PC-9 (cell line): ENCODE results near the gene PPIB. TPM values are rescaled to one million over a fixed set of nuclear protein-coding genes. Genes with fewer than 3 reads are reported as not detected.

ENCODE experiments used
- BruUV-seq: library from RNA; stranded (reverse); fragments of 400-500 nt; replicated peaks from 2 replicates; lab custom pipeline; 2021; lab: Mats Ljungman, UMichigan
- CTCF ChIA-PET: fragments of 300-600 bp; sonication (Branson Sonifier 250); formaldehyde crosslinking; loops from one replicate; lab custom pipeline; 2022; ENCODE audit warnings: antibody characterized with exemption; lab: Charles Lee
- POLR2A ChIA-PET: fragments of 300-600 bp; sonication (Branson Sonifier 250); formaldehyde crosslinking; loops from one replicate; lab custom pipeline; 2022; ENCODE audit warnings: antibody characterized with exemption; ENCODE audit not compliant: unreplicated experiment; lab: Charles Lee
- DNase-seq, 2 experiments: peaks; one replicate each; pipeline versions ENCODE4 v3.0.0 to v3.0.0-alpha.2; 2015 to 2022; ENCODE audit warnings: mixed read lengths in 1 of 2
- H2AFZ ChIP-seq: fragments of 200-600 bp; sonication (generic); 2 replicates; pipeline ENCODE4 v1.8.1; 2017; ENCODE audit warnings: antibody characterized with exemption
- H3F3A ChIP-seq: fragments of 200-600 bp; sonication (generic); 2 replicates; pipeline ENCODE4 v1.8.1; 2017; ENCODE audit warnings: antibody characterized with exemption, mild to moderate bottlenecking, low read depth; ENCODE audit not compliant: insufficient read depth
- H3K27ac ChIP-seq: fragments of 200-600 bp; sonication (generic); 2 replicates; pipeline ENCODE4 v1.6.1; 2016; ENCODE audit warnings: mixed run types
- H3K27me3 ChIP-seq: fragments of 200-600 bp; sonication (generic); 2 replicates; pipeline ENCODE4 v1.6.1; 2016; ENCODE audit warnings: low read depth, mixed run types; ENCODE audit not compliant: insufficient read depth
- H3K36me3 ChIP-seq: fragments of 200-600 bp; sonication (generic); 2 replicates; pipeline ENCODE4 v1.6.1; 2016; ENCODE audit warnings: low read depth, mixed run types
- H3K4me1 ChIP-seq: fragments of 200-600 bp; sonication (generic); replicated peaks from 2 replicates; pipeline ENCODE4 v1.6.1; 2016; ENCODE audit warnings: mixed run types; ENCODE audit not compliant: insufficient read depth
- H3K4me2 ChIP-seq: fragments of 200-600 bp; sonication (generic); 2 replicates; pipeline ENCODE4 v1.6.1; 2017; ENCODE audit warnings: mixed run types
- H3K4me3 ChIP-seq: fragments of 200-600 bp; sonication (generic); 2 replicates; pipeline ENCODE4 v1.6.1; 2016; ENCODE audit warnings: mixed run types
- H3K79me2 ChIP-seq: fragments of 200-600 bp; sonication (generic); 2 replicates; pipeline ENCODE4 v1.6.1; 2017; ENCODE audit warnings: low read depth, mixed run types
- H3K9me2 ChIP-seq: fragments of 200-600 bp; sonication (generic); 2 replicates; pipeline ENCODE4 v1.8.1; 2017; ENCODE audit warnings: mild to moderate bottlenecking; ENCODE audit not compliant: insufficient read depth
- H3K9me3 ChIP-seq: fragments of 200-600 bp; sonication (generic); 2 replicates; pipeline ENCODE4 v1.8.1; 2016; ENCODE audit warnings: low read depth; ENCODE audit not compliant: insufficient read depth
- H4K20me1 ChIP-seq: fragments of 200-600 bp; sonication (generic); 2 replicates; pipeline ENCODE4 v1.8.1; 2017; ENCODE audit not compliant: insufficient read depth
- CTCF ChIP-seq: fragments of 200-600 bp; sonication (generic); conservative IDR thresholded peaks from 2 replicates; pipeline ENCODE4 v1.6.1; 2017; ENCODE audit warnings: mixed run types, antibody characterized with exemption, mild to moderate bottlenecking, moderate library complexity
- EZH2 ChIP-seq: fragments of 200-600 bp; sonication (generic); IDR thresholded peaks from 2 replicates; pipeline ENCODE4 v1.8.0; 2017; ENCODE audit warnings: antibody characterized with exemption, low read depth
- intact Hi-C: fragments of 100-400 bp; cut with micrococcal nuclease; formaldehyde crosslinking; loops from one replicate; pipeline ENCODE4 v1.10.0; 2022; ENCODE audit not compliant: unreplicated experiment
- total RNA-seq: library from RNA; stranded (reverse); gene quantifications from 2 replicates; pipeline ENCODE4 v1.2.3, GENCODE V29; 2021

Gene PPIB
- total RNA-seq, 1 experiment from 2014 or later: 345 TPM

- Histone ChIP-seq H3K9me2 (no peaks in the 10 kb centered on the region), H3F3A (no peaks in the 10 kb centered on the region), H3K79me2 (no peaks in the 10 kb centered on the region), H3K4me1 (no peaks in the 10 kb centered on the region), H3K36me3 (no peaks in the 10 kb centered on the region), H3K9me3 (no peaks in the 10 kb centered on the region), H4K20me1 (no peaks in the 10 kb centered on the region), H3K4me3 (no peak overlapping the region), H2AFZ (no peak overlapping the region), H3K27me3 (no peaks in the 10 kb centered on the region), H3K27ac (no peak overlapping the region), H3K4me2 (no peak overlapping the region)
- no TSS peak for BruUV-seq
- no peak for DNase-seq
- TF ChIP-seq CTCF: no peak
- TF ChIP-seq EZH2: no peak
- CTCF ChIA-PET: interaction anchor here (0.6 kb wide), 1 partner anchor 14 kb away, joined by 6 read pairs; no protein-coding TSS in a partner anchor
- intact Hi-C loops: no loop called here
- POLR2A ChIA-PET: interaction anchor here (0.6 kb wide), 1 partner anchor 338 kb away, joined by 7 read pairs; no protein-coding TSS in a partner anchor
Observed at GRCh38 chr15:64146520-64146884, 16.3 kb downstream of the PPIB start.

DNA sequence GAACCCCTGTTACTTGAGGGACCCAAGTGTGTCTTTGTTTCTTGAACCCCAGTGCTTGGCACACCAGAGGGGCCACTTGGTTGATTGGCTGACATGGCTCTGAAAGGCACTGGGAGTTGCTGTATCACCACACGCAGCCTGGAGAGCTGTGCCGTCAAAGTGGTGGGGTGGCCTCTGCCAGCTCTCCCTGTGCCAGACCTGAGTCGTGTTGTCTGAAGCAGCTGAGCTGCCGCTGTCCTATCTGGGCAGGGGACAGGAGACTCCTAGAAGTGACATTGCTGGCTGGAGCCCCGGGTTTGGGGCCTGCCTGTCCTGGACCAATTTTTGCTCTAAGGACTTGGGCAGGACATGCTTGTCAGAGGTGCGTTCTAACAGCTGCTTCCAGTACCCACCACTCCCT lies 16.8 kb downstream of the PPIB start:
- Histone ChIP-seq H3K4me3 (no peak overlapping the region), H3K27me3 (no peaks in the 10 kb centered on the region), H3K4me1 (no peaks in the 10 kb centered on the region), H3F3A (no peaks in the 10 kb centered on the region), H3K4me2 (no peak overlapping the region), H4K20me1 (no peaks in the 10 kb centered on the region), H3K36me3 (no peaks in the 10 kb centered on the region), H3K9me3 (no peaks in the 10 kb centered on the region), H2AFZ (no peak overlapping the region), H3K79me2 (no peaks in the 10 kb centered on the region), H3K9me2 (no peaks in the 10 kb centered on the region), H3K27ac (no peak overlapping the region)
- no TSS peak for BruUV-seq
- TF ChIP-seq CTCF (no peak), EZH2 (no peak)
- intact Hi-C loops: no loop called here
- ChIA-PET CTCF (no interaction called here), POLR2A (interaction anchor here (0.6 kb wide), 1 partner anchor 338 kb away, joined by 7 read pairs; no protein-coding TSS in a partner anchor)
- no peak for DNase-seq

DNA sequence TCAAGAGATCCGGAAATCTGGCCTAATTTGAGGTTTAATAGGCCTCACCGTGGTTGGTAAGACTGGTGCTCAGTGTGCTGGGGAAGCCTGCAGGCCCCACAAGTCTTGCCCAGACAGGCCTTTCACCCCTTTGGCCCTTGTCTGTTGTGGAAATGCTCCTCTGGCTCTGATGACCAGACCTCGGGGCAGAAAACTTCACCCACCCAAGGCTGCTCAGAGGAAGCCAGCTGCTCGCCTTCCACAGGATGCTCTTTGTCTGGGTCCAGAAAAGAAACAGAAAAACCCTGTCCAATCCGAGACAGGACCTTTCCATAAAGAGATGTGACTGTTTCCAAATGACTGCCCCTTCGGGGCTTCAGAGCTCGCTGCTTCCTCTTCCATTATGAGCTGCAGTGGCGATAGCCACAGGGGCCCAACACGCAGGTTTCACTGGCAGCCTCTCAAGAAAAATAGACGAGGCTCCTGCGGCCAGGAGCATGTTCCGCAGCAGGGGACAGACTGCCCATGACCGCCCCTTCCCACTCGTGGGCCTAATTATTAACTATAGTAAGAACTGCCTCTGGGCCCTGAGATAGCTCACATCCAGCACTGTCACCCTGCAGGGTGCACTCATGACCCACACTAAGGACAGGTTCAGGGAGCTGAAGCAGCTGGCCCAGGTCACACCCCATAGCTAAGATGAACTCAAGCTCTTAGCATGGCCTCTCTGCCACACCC lies 18.1 kb downstream of the PPIB start:
- intact Hi-C loops: no loop called here
- POLR2A ChIA-PET: no interaction called here
- no TSS peak for BruUV-seq

More for the DNA sequence above, 18.1 kb downstream of the PPIB start:
- H2AFZ ChIP-seq: no peak overlapping the region
- no peaks in the 10 kb centered on the region for H4K20me1 ChIP-seq
- no peaks in the 10 kb centered on the region for H3K79me2 ChIP-seq
- no peaks in the 10 kb centered on the region for H3K9me2 ChIP-seq
- CTCF ChIA-PET: no interaction called here
- H3K27me3 ChIP-seq: no peaks in the 10 kb centered on the region
- no peak overlapping the region for H3K4me3 ChIP-seq
- no peaks in the 10 kb centered on the region for H3K9me3 ChIP-seq
- no peaks in the 10 kb centered on the region for H3F3A ChIP-seq
- no peaks in the 10 kb centered on the region for H3K36me3 ChIP-seq
- DNase-seq: no peak
- no peak for TF ChIP-seq EZH2
- no peak for TF ChIP-seq CTCF
- H3K4me2 ChIP-seq: no peak overlapping the region
- H3K4me1 ChIP-seq: no peaks in the 10 kb centered on the region
- no peak overlapping the region for H3K27ac ChIP-seq
